ENCODE data around the gene CCDC88B.

The CCDC88B gene

DNA sequence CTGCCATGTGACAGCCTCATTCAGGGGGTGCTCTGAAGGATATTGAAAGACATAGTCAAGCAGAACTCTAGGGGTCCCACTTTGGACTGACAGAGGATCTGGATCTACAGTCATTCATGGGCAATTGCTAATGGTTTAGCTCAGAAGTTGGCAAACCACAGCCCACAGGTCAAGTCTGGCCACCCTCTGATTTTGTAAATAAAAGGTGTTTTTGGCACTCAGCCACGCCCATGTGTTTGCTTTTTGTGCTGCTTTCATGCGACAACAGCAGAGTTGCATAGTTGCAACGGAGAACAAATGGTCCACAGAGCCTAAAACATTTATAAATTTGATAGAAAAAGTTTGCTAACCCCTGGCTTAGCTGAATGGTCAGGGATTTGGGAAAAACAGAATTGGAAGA lies 60.7 kb downstream of the CCDC88B start:
- Histone ChIP-seq H3K9me3 (ENCODE audit: control insufficient read depth, insufficient read depth, low read depth, low read length) (no peaks in the 10 kb centered on the region), H3K4me1 (ENCODE audit: control insufficient read depth, insufficient read depth, low read length) (no peaks in the 10 kb centered on the region), H3K4me3 (ENCODE audit: low read depth, low read length) (no peak overlapping the region), H3K36me3 (ENCODE audit: control insufficient read depth in 2 of 2, insufficient read depth in 1 of 2, low read length in 2 of 2) (no peaks in the 10 kb centered on the region), H3K27ac (ENCODE audit: extremely low read depth, low read depth, low read length) (no peak overlapping the region)
- ChIA-PET POLR2A (no interaction called here), CTCF (interaction anchor here (1.0 kb wide), 1 partner anchor 49 kb away, joined by 3 read pairs; no protein-coding TSS in a partner anchor)
- TF ChIP-seq, protein P1, sequence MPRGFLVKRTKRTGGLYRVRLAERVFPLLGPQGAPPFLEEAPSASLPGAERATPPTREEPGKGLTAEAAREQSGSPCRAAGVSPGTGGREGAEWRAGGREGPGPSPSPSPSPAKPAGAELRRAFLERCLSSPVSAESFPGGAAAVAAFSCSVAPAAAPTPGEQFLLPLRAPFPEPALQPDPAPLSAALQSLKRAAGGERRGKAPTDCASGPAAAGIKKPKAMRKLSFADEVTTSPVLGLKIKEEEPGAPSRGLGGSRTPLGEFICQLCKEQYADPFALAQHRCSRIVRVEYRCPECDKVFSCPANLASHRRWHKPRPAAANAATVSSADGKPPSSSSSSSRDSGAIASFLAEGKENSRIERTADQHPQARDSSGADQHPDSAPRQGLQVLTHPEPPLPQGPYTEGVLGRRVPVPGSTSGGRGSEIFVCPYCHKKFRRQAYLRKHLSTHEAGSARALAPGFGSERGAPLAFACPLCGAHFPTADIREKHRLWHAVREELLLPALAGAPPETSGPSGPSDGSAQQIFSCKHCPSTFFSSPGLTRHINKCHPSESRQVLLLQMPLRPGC (tag by site-specific recombination; IDR thresholded peaks at IDR 0.05) = no peak
- TF ChIP-seq ZNF658 (tag by site-specific recombination; IDR thresholded peaks at IDR 0.05) = no peak
- TF ChIP-seq ZNF571 (tag by site-specific recombination; IDR thresholded peaks at IDR 0.05) = no peak
- no peak for TF ChIP-seq HOXA7 (CRISPR knock-in tag; IDR thresholded peaks at IDR 0.05; ENCODE audit: borderline replicate concordance)
- no peak for TF ChIP-seq ZNF561 (tag by site-specific recombination; IDR thresholded peaks at IDR 0.05; ENCODE audit: borderline replicate concordance)
- TF ChIP-seq ZBTB44 (tag by site-specific recombination; IDR thresholded peaks at IDR 0.05) = no peak
- TF ChIP-seq ZSCAN18 (tag by site-specific recombination; IDR thresholded peaks at IDR 0.05) = no peak
- TF ChIP-seq IKZF3 (tag by site-specific recombination; IDR thresholded peaks at IDR 0.05) = no peak
- TF ChIP-seq ZNF548 (tag by site-specific recombination; IDR thresholded peaks at IDR 0.05) = no peak
- no peak for TF ChIP-seq ZNF549 (tag by site-specific recombination; IDR thresholded peaks at IDR 0.05)
- no peak for TF ChIP-seq ZNF555 (tag by site-specific recombination; conservative IDR thresholded peaks at IDR 0.05)
- TF ChIP-seq ZBTB48 (tag by site-specific recombination; IDR thresholded peaks at IDR 0.05) = no peak
- TF ChIP-seq ZNF280C (tag by site-specific recombination; IDR thresholded peaks at IDR 0.05) = no peak
- no peak for TF ChIP-seq ZNF558 (tag by site-specific recombination; IDR thresholded peaks at IDR 0.05)
- no peak for TF ChIP-seq ZNF18 (tag by site-specific recombination; IDR thresholded peaks at IDR 0.05)
- TF ChIP-seq ZNF239 (tag by site-specific recombination; IDR thresholded peaks at IDR 0.05) = no peak
- TF ChIP-seq ZNF629 (tag by site-specific recombination; IDR thresholded peaks at IDR 0.05) = no peak
- TF ChIP-seq, protein P2, sequence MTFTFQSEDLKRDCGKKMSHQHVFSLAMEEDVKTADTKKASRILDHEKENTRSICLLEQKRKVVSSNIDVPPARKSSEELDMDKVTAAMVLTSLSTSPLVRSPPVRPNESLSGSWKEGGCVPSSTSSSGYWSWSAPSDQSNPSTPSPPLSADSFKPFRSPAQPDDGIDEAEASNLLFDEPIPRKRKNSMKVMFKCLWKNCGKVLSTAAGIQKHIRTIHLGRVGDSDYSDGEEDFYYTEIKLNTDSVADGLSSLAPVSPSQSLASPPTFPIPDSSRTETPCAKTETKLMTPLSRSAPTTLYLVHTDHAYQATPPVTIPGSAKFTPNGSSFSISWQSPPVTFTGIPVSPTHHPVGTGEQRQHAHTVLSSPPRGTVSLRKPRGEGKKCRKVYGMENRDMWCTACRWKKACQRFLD (tag by site-specific recombination; IDR thresholded peaks at IDR 0.05) = no peak
- TF ChIP-seq ZNF214 (tag by site-specific recombination; IDR thresholded peaks at IDR 0.05; ENCODE audit: borderline replicate concordance) = no peak
